Esophagus squamous epithelium (tissue), 5 donors: ENCODE measurements around the gene LRP1B. TPM values are rescaled to one million over a fixed set of nuclear protein-coding genes. Genes with fewer than 3 reads are reported as not detected.

ENCODE experiments used
- DNase-seq: peaks from one replicate; lab custom pipeline; 2025; lab: John Stamatoyannopoulos, UW
- H3K27ac ChIP-seq, 4 donors: fragments of 200-600 bp; sonication (generic); one replicate each; pipeline ENCODE4 v1.5.1; 2016 to 2019; ENCODE audit warnings: mild to moderate bottlenecking in 1 of 4
- H3K27me3 ChIP-seq, 4 donors: fragments of 200-600 bp; sonication (generic); 1 replicate in 3 of 4; 2 replicates in 1 of 4; pipeline versions ENCODE4 v1.5.1 to v1.6.0; 2017 to 2021; ENCODE audit warnings: antibody characterized with exemption in 1 of 4
- H3K36me3 ChIP-seq, 3 donors: fragments of 200-600 bp; sonication (generic); one replicate each; pipeline ENCODE4 v1.5.1; 2016 to 2019
- H3K4me1 ChIP-seq, 3 donors: fragments of 200-600 bp; sonication (generic); one replicate each; pipeline ENCODE4 v1.5.1; 2017 to 2019
- H3K4me3 ChIP-seq, 4 donors: fragments of 200-600 bp; sonication (generic); 1 replicate in 3 of 4; 2 replicates in 1 of 4; pipeline ENCODE4 v1.5.1; 2016 to 2019; ENCODE audit warnings: mild to moderate bottlenecking in 2 of 4, moderate library complexity in 1 of 4
- H3K9me3 ChIP-seq, 3 donors: fragments of 200-600 bp; sonication (generic); one replicate each; pipeline ENCODE4 v1.5.1; 2016 to 2019
- CTCF ChIP-seq, 6 experiments: fragments of 450-650 bp in 4 of 6; fragments of 200-600 bp in 2 of 6; sonication (generic) in 2 of 6; IDR thresholded peaks; one replicate each; pipeline ENCODE4 v1.5.1; 2016 to 2019; ENCODE audit warnings: antibody characterized with exemption in 6 of 6, mild to moderate bottlenecking in 4 of 6, moderate library complexity in 4 of 6
- POLR2A ChIP-seq, 4 donors: fragments of 450-650 bp; IDR thresholded peaks; one replicate each; pipeline ENCODE4 v1.6.1; 2017; ENCODE audit warnings: antibody characterized with exemption in 4 of 4, mild to moderate bottlenecking in 4 of 4, moderate library complexity in 3 of 4
- WGBS, 2 donors: methylation state at CpG; one replicate each; pipeline ENCODE4 v1.1.5; 2018; 5-methylcytosine and 5-hydroxymethylcytosine counted together
- intact Hi-C: fragments of 100-400 bp; cut with DNase I; formaldehyde crosslinking; loops from one replicate; pipeline ENCODE4 v1.15.0; 2022
- total RNA-seq, 4 donors: library from RNA; depleted of rRNA; stranded (reverse); fragments of >200 nt; gene quantifications; one replicate each; pipeline ENCODE4 v1.1.0, GENCODE V29; 2016
- donor health status: DM: yes; HTN: yes; CAD: no.

The LRP1B gene
- total RNA-seq, 4 donors from 2014 or later: 0.04 to 1.1 (median 0.23) TPM

- TF ChIP-seq POLR2A (IDR thresholded peaks at IDR 0.05) (no peak), CTCF (IDR thresholded peaks at IDR 0.05) (no peak)
- no peaks in the 10 kb centered on the region for H3K4me1 ChIP-seq
- H3K27ac ChIP-seq: no peak overlapping the region
- DNase-seq: no peak
- H3K9me3 ChIP-seq: no peaks in the 10 kb centered on the region
- H3K4me3 ChIP-seq: no peak overlapping the region
- no peaks in the 10 kb centered on the region for H3K36me3 ChIP-seq
- intact Hi-C loops: no loop called here
- no peaks in the 10 kb centered on the region for H3K27me3 ChIP-seq
These were observed 203.3 kb downstream of the LRP1B start for GRCh38 chr2:141927536-141927935.

GRCh38 chr2:141925511-141925910, 205.3 kb downstream of the LRP1B start:
- Histone ChIP-seq H3K9me3 (no peaks in the 10 kb centered on the region), H3K36me3 (no peaks in the 10 kb centered on the region), H3K27ac (no peak overlapping the region), H3K27me3 (no peaks in the 10 kb centered on the region), H3K4me1 (no peaks in the 10 kb centered on the region), H3K4me3 (no peak overlapping the region)
- no peak for TF ChIP-seq POLR2A (IDR thresholded peaks at IDR 0.05)
- TF ChIP-seq CTCF (IDR thresholded peaks at IDR 0.05): no peak
- 72 to 80% methylated on average over 1 of the region's 1 CpG for WGBS, 2 donors
- DNase-seq: no peak
- intact Hi-C loops: no loop called here

GRCh38 chr2:141923657-141924056, 207.2 kb downstream of the LRP1B start:
- H3K4me3 ChIP-seq: no peak overlapping the region
- no peaks in the 10 kb centered on the region for H3K4me1 ChIP-seq
- WGBS, 2 donors: 50 to 64% methylated on average over 1 of the region's 1 CpG
- H3K27ac ChIP-seq: no peak overlapping the region
- no peaks in the 10 kb centered on the region for H3K36me3 ChIP-seq
- H3K27me3 ChIP-seq: no peaks in the 10 kb centered on the region
- no peaks in the 10 kb centered on the region for H3K9me3 ChIP-seq
- DNase-seq: no peak
- intact Hi-C loops: no loop called here
- TF ChIP-seq CTCF (IDR thresholded peaks at IDR 0.05): no peak
- TF ChIP-seq POLR2A (IDR thresholded peaks at IDR 0.05): no peak

- Histone ChIP-seq H3K36me3 (no peaks in the 10 kb centered on the region), H3K27ac (no peak overlapping the region), H3K4me3 (no peak overlapping the region), H3K4me1 (no peaks in the 10 kb centered on the region), H3K9me3 (peaks cover 0 to 6% (median 0%) of the 10 kb centered on the region in 3 donors), H3K27me3 (no peaks in the 10 kb centered on the region)
- intact Hi-C loops: no loop called here
- 40 to 51% methylated on average over 2 of the region's 2 CpGs for WGBS, 2 donors
- TF ChIP-seq CTCF (IDR thresholded peaks at IDR 0.05): peak in 2 of 6 experiments; percentile 11 to 37
- TF ChIP-seq POLR2A (IDR thresholded peaks at IDR 0.05): no peak
- DNase-seq: no peak
These were observed 219.2 kb downstream of the LRP1B start for GRCh38 chr2:141911485-141912066.

- H3K4me1 ChIP-seq: no peaks in the 10 kb centered on the region
- WGBS, 2 donors: 19 to 39% methylated on average over 2 of the region's 2 CpGs
These were observed 224.1 kb downstream of the LRP1B start for GRCh38 chr2:141906678-141907077.

GRCh38 chr2:141900826-141901225, 230.0 kb downstream of the LRP1B start:
- H3K27ac ChIP-seq: no peak overlapping the region
- TF ChIP-seq POLR2A (IDR thresholded peaks at IDR 0.05): no peak
- TF ChIP-seq CTCF (IDR thresholded peaks at IDR 0.05): no peak
- intact Hi-C loops: no loop called here
- no peak for DNase-seq
- H3K9me3 ChIP-seq: no peaks in the 10 kb centered on the region
- H3K27me3 ChIP-seq: no peaks in the 10 kb centered on the region
- no peaks in the 10 kb centered on the region for H3K4me1 ChIP-seq
- no peaks in the 10 kb centered on the region for H3K36me3 ChIP-seq
- 45 to 59% methylated on average over 2 of the region's 2 CpGs for whole genome bisulfite sequencing, 2 donors
- H3K4me3 ChIP-seq: no peak overlapping the region

More at GRCh38 chr2:141906678-141907077, 224.1 kb downstream of the LRP1B start:
- DNase-seq: no peak
- Histone ChIP-seq H3K4me3 (no peak overlapping the region), H3K36me3 (no peaks in the 10 kb centered on the region), H3K27me3 (no peaks in the 10 kb centered on the region), H3K27ac (no peak overlapping the region), H3K9me3 (no peaks in the 10 kb centered on the region)
- TF ChIP-seq POLR2A (IDR thresholded peaks at IDR 0.05): no peak
- intact Hi-C loops: no loop called here
